Vagina (tissue), 2 donors: ENCODE results near the gene DNM3. TPM values are rescaled to one million over a fixed set of nuclear protein-coding genes. Genes with fewer than 3 reads are reported as not detected.
"Not testable (repeated sequence)": the region's sequence is repeated elsewhere in the genome, so short reads cannot be mapped to it uniquely, and the experiment has no call there.

Experiments
- DNase-seq, 2 donors: peaks; one replicate each; pipeline ENCODE4 v3.0.0-alpha.2; 2017; ENCODE audit errors: extremely low spot score in 2 of 2
- H3K27ac ChIP-seq: fragments of 200-600 bp; sonication (generic); one replicate; pipeline ENCODE4 v1.5.1; 2019
- H3K27me3 ChIP-seq: fragments of 200-600 bp; sonication (generic); one replicate; pipeline ENCODE4 v1.5.1; 2019
- H3K36me3 ChIP-seq, 2 donors: fragments of 200-600 bp; sonication (generic); one replicate each; pipeline ENCODE4 v1.5.1; 2017 to 2019
- H3K4me1 ChIP-seq: fragments of 200-600 bp; sonication (generic); one replicate; pipeline ENCODE4 v1.5.1; 2019
- H3K4me3 ChIP-seq, 2 donors: fragments of 200-600 bp; sonication (generic); 1 replicate in 1 of 2; 2 replicates in 1 of 2; pipeline ENCODE4 v1.5.1; 2016 to 2019
- H3K9me3 ChIP-seq: fragments of 200-600 bp; sonication (generic); one replicate; pipeline ENCODE4 v1.5.1; 2019
- POLR2A ChIP-seq, 2 donors: fragments of 450-650 bp; IDR thresholded peaks; one replicate each; pipeline ENCODE4 v1.6.1; 2017; ENCODE audit warnings: antibody characterized with exemption in 2 of 2, mild to moderate bottlenecking in 2 of 2, moderate library complexity in 2 of 2
- POLR2AphosphoS5 ChIP-seq, 2 donors: sonication (generic); formaldehyde crosslinking; IDR thresholded peaks; one replicate each; pipeline ENCODE4 v1.9.0; 2017; ENCODE audit warnings: antibody characterized with exemption in 2 of 2, mild to moderate bottlenecking in 2 of 2, low read depth in 1 of 2; ENCODE audit not compliant: insufficient read depth in 1 of 2
- intact Hi-C: fragments of 100-400 bp; cut with DNase I; formaldehyde crosslinking; loops from one replicate; pipeline ENCODE4 v1.15.1; 2023
- total RNA-seq: library from RNA; depleted of rRNA; stranded (reverse); fragments of >200 nt; gene quantifications from one replicate; pipeline ENCODE4 v1.2.3, GENCODE V29; 2016
- TF ChIP-seq, protein P1 (sequence below), 3 experiments: fragments of 450-650 bp in 2 of 3; fragments of 200-600 bp in 1 of 3; sonication (generic) in 1 of 3; IDR thresholded peaks; one replicate each; pipeline ENCODE4 v1.5.1; 2017 to 2019; ENCODE audit warnings: antibody characterized with exemption in 3 of 3, mild to moderate bottlenecking in 2 of 3, moderate library complexity in 2 of 3

Gene DNM3
- total RNA-seq, 1 donor from 2014 or later, result 15.5 TPM

DNA sequence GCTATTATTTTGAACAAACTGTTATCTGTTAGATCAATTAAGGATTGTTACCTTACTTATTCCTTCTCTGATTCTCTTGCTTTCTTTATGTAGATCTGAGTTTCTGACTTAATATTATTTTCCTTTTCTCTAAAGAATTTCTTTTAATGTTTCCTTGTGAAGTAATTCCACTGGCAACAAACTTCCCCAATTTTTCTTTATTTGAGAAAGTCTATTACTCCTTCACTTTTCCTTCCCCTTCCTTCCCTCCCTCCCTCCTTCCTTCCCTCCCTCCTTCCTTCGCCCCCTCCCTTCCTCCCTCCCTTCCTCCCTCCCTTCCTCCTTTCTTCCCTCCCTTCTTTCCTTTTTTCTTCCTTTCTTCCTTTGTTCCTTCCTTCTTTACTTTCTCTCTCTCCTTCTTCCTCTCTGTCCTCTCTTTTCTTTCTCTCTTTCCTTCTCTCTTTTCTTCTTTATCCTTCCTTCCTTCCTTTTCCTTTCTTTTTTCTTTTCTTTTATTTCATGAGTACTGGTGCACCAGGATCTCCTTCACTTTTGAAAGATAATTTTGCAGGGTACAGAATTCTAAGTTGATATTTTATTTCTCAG, 177.5 kb downstream of the DNM3 start:
- no peak for TF ChIP-seq POLR2AphosphoS5 (IDR thresholded peaks at IDR 0.05; ENCODE audit: insufficient read depth in 1 of 2, low read depth in 1 of 2)
- TF ChIP-seq, protein P1, sequence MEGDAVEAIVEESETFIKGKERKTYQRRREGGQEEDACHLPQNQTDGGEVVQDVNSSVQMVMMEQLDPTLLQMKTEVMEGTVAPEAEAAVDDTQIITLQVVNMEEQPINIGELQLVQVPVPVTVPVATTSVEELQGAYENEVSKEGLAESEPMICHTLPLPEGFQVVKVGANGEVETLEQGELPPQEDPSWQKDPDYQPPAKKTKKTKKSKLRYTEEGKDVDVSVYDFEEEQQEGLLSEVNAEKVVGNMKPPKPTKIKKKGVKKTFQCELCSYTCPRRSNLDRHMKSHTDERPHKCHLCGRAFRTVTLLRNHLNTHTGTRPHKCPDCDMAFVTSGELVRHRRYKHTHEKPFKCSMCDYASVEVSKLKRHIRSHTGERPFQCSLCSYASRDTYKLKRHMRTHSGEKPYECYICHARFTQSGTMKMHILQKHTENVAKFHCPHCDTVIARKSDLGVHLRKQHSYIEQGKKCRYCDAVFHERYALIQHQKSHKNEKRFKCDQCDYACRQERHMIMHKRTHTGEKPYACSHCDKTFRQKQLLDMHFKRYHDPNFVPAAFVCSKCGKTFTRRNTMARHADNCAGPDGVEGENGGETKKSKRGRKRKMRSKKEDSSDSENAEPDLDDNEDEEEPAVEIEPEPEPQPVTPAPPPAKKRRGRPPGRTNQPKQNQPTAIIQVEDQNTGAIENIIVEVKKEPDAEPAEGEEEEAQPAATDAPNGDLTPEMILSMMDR (IDR thresholded peaks at IDR 0.05), result no peak
- TF ChIP-seq POLR2A (IDR thresholded peaks at IDR 0.05), result no peak
- Histone ChIP-seq H3K27me3 (no peaks in the 10 kb centered on the region), H3K36me3 (no peaks in the 10 kb centered on the region), H3K4me3 (no peak overlapping the region), H3K27ac (no peak overlapping the region), H3K4me1 (peaks cover under 1% of the 10 kb centered on the region), H3K9me3 (no peaks in the 10 kb centered on the region)
- intact Hi-C loops, result no loop called here
- DNase-seq, result no peak

DNA sequence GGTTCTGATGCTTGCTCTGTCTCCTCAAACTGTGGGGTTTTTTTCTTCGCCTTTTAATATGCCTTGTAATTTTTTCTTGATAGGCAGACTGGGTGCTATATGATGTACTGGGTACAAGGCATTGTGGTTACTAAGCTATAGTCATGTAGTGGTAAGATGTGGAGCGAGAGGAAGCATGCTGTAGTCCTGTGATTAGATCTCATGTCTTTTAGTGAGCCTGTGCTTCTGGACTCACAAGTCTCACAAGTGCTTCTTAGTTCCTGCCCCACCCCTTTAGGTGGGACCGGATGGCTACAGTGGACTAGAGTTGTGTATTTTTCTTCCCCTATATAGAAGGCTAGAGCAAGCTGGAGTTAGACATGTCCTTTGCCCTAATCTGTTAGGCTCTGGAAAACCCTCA, 178.7 kb downstream of the DNM3 start:
- no peak overlapping the region for H3K27ac ChIP-seq
- no peak overlapping the region for H3K4me3 ChIP-seq
- peaks cover 12% of the 10 kb centered on the region for H3K4me1 ChIP-seq
- DNase-seq, result no peak
- no peaks in the 10 kb centered on the region for H3K9me3 ChIP-seq
- H3K27me3 ChIP-seq, result no peaks in the 10 kb centered on the region
- TF ChIP-seq POLR2A (IDR thresholded peaks at IDR 0.05) (no peak), POLR2AphosphoS5 (IDR thresholded peaks at IDR 0.05; ENCODE audit: insufficient read depth in 1 of 2, low read depth in 1 of 2) (no peak)
- TF ChIP-seq, protein P1 (IDR thresholded peaks at IDR 0.05), result no peak
- H3K36me3 ChIP-seq, result no peaks in the 10 kb centered on the region
- intact Hi-C loops, result no loop called here

DNA sequence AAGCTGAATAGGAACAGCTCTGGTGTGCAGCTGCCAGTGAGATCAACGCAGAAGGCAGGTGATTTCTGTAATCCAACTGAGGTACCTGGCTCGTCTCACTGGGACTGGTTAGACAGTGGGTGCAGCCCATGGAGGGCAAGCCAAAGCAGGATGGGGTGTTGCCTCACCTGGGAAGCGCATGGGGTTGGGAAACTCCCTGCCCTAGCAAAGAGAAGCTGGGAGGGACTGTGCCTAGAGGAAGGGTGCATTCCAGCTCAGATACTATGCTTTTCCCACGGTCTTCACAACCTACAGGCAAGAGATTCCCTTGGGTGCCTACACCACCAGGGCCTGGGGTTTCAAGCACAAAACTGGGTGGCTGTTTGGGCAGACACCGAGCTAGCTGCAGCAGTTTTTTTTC, 183.2 kb downstream of the DNM3 start:
- Histone ChIP-seq H3K4me3 (no peak overlapping the region), H3K9me3 (no peaks in the 10 kb centered on the region), H3K27ac (peak overlapping the region; percentile 59), H3K36me3 (no peaks in the 10 kb centered on the region), H3K27me3 (no peaks in the 10 kb centered on the region), H3K4me1 (peaks cover 15% of the 10 kb centered on the region)
- peak in 1 of 2 donors; percentile 48 for TF ChIP-seq POLR2AphosphoS5 (IDR thresholded peaks at IDR 0.05; ENCODE audit: insufficient read depth in 1 of 2, low read depth in 1 of 2)
- TF ChIP-seq, protein P1 (IDR thresholded peaks at IDR 0.05), result no peak
- TF ChIP-seq POLR2A (IDR thresholded peaks at IDR 0.05), result no peak
- no peak for DNase-seq
- intact Hi-C loops, result no loop called here

DNA sequence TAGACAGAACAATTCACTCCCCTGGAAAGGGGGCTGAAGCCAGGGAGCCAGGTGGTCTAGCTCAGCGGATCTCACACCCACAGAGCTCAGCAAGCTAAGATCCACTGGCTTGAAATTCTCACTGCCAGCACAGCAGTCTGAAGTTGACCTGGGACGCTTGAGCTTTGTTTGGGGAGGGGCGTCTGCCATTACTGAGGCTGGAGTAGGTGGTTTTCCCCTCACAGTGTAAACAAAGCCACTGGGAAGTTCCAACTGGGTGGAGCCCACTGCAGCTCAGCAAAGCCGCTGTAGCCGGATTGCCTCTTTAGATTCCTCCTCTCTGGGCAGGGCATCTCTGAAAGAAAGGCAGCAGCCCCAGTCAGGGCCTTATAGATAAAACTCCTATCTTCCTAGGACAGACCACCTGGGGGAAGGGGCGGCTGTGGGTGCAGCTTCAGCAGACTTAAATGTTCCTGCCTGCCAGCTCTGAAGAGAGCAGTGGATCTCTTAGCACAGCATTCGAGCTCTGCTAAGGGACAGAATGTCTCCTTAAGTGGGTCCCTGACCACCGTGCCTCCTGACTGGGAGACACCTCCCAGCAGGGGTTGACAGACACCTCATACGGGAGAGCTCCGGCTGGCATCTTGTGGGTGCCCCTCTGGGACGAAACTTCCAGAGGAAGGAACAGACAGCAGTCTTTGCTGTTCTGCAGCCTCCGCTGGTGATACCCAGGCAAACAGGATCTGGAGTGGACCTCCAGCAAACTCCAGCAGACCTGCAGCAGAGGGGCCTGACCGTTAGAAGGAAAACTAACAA, 183.8 kb downstream of the DNM3 start:
- H3K27me3 ChIP-seq, H3K9me3 ChIP-seq, H3K36me3 ChIP-seq, H3K4me3 ChIP-seq, DNase-seq, intact Hi-C loops: not testable (repeated sequence)
- Histone ChIP-seq H3K4me1 (peaks cover 15% of the 10 kb centered on the region), H3K27ac (peak overlapping the region; percentile 59)

DNA sequence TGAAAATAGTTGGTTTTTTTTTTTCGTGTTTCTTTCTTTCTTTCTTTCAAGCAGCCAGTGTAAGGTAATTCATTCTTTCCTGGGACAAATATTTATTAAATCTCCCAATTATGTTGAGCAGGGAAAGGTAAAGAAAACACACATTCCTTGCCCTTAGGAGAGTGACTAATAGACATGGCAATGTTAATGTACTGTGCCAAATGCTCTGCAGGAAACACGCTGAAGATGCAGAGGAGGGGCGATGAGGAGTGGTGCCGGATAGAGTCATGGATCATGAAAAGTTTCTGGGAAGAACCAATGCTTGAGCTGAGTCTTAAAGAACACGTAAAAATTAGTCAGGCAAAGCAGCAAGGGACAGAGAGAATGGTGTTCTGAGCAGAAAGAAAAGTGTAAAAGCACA, 199.2 kb downstream of the DNM3 start:
- no peaks in the 10 kb centered on the region for H3K27me3 ChIP-seq
- H3K4me3 ChIP-seq, result no peak overlapping the region
- DNase-seq, result no peak
- H3K27ac ChIP-seq, result no peak overlapping the region
- H3K4me1 ChIP-seq, result no peaks in the 10 kb centered on the region
- H3K36me3 ChIP-seq, result no peaks in the 10 kb centered on the region
- no peaks in the 10 kb centered on the region for H3K9me3 ChIP-seq
- TF ChIP-seq POLR2A (IDR thresholded peaks at IDR 0.05) (no peak), POLR2AphosphoS5 (IDR thresholded peaks at IDR 0.05; ENCODE audit: insufficient read depth in 1 of 2, low read depth in 1 of 2) (no peak)
- TF ChIP-seq, protein P1 (IDR thresholded peaks at IDR 0.05), result no peak
- intact Hi-C loops, result no loop called here
